IPS DF 4.7 (cell line): ENCODE measurements around the gene MEIKIN.

Experiments used
- DNase-seq: peaks from one replicate; pipeline ENCODE4 v3.0.0-alpha.2; 2013; ENCODE audit warnings: low spot score; ENCODE audit errors: extremely low read depth

The MEIKIN gene

GRCh38 chr5:131773805-131774204, 171.7 kb downstream of the MEIKIN start:
- DNase-seq: no peak

GRCh38 chr5:131771692-131772091, 173.8 kb downstream of the MEIKIN start:
- no peak for DNase-seq

- no peak for DNase-seq
Observed at GRCh38 chr5:131769961-131770360, 175.5 kb downstream of the MEIKIN start.

GRCh38 chr5:131769336-131769735, 176.1 kb downstream of the MEIKIN start:
- DNase-seq: no peak

GRCh38 chr5:131767891-131768290, 177.6 kb downstream of the MEIKIN start:
- no peak for DNase-seq

- no peak for DNase-seq
Observed at GRCh38 chr5:131766689-131767088, 178.8 kb downstream of the MEIKIN start.

- DNase-seq: no peak
Observed at GRCh38 chr5:131765261-131765660, 180.2 kb downstream of the MEIKIN start.

- no peak for DNase-seq
Observed at GRCh38 chr5:131763968-131764367, 181.5 kb downstream of the MEIKIN start.

- no peak for DNase-seq
Observed at GRCh38 chr5:131760793-131761192, 184.7 kb downstream of the MEIKIN start.

- DNase-seq: no peak
Observed at GRCh38 chr5:131759704-131760103, 185.8 kb downstream of the MEIKIN start.

- no peak for DNase-seq
Observed at GRCh38 chr5:131758520-131758900, 187.0 kb downstream of the MEIKIN start.

GRCh38 chr5:131757830-131758519, 187.5 kb downstream of the MEIKIN start:
- DNase-seq: no peak
